ENCODE results near the gene FKRP. TPM values are rescaled to one million over a fixed set of nuclear protein-coding genes. Genes with fewer than 3 reads are reported as not detected.
"Not testable (repeated sequence)": the region's sequence is repeated elsewhere in the genome, so short reads cannot be mapped to it uniquely, and the experiment has no call there.

FKRP gene
- total and polyA plus RNA-seq, 4 donors = 3.9 to 20.6 (median 16.1) TPM

DNA sequence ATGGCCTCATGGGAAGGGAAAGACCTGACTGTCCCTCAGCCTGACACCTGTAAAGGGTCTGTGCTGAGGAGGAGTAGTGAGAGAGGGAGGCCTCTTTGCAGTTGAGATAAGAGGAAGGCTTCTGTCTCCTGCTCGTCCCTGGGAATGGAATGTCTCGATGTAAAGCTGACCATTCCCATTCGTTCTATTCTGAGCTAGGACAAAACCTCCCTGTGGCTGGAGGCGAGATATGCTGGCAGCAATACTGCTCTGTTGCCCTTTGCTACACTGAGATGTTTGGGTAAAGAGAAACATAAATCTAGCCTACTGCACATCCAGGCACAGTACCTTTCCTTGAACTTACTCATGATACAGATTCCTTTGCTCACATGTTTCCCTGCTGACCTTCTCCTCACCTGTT, 22.9 kb downstream of the FKRP start:
- H3K4me3 ChIP-seq (ENCODE audit: low read length in 2 of 2); DNase-seq; H3K27me3 ChIP-seq (ENCODE audit: control insufficient read depth in 1 of 2, insufficient read depth in 2 of 2, low read length in 1 of 2); H3K9me3 ChIP-seq (ENCODE audit: control insufficient read depth, low read length); H3K36me3 ChIP-seq (ENCODE audit: control insufficient read depth in 1 of 2, insufficient read depth in 2 of 2, low read length in 1 of 2); H3K4me1 ChIP-seq (ENCODE audit: control insufficient read depth in 1 of 2, insufficient read depth in 2 of 2, low read length in 2 of 2); intact Hi-C loops (cut with DNase I); ATAC-seq (ENCODE audit: low FRiP score); H3K27ac ChIP-seq (ENCODE audit: low read depth in 1 of 2, low read length in 2 of 2): not testable (repeated sequence)
- 0 to 9% methylated on average over 4 of the region's 4 CpGs for WGBS, 2 donors

DNA sequence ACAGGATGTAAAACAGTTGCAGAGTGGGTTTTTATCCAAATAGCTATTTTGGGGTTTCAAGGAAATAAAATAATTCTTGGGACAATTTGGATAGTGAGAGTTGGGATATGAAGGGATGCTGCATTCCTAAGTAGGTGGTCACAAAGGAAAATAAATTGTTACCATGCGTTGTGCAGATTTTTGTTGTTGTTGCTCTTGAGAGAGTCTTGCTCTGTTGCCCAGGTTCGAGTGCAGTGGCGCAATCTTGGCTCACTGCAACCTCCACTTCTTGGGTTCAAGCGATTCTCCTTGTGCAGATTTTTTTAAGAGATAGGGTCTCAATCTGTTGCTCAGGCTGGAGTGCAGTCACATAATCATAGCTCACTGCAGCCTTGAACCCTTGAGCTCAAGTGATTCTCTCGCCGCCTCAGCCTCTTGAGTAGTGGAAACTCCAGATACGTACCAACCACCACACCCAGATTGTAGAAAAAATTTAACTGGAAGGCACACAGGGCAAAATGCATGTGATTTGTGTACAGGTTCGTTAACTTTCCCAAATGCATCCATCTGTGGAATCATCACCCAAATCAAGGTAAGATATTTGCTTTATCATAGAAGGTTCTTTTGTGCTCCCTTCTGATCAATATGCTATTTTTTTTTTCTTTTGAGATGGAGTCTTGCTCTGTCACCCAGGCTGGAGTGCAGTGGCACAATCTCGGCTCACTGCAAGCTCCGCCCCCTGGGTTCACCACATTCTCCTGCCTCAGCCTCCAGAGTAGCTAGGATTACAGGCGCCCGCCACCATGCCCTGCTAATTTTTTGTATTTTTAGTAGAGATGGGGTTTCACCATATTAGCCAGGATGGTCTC, 26.5 kb downstream of the FKRP start:
- no peaks in the 10 kb centered on the region for H3K4me1 ChIP-seq (ENCODE audit: control insufficient read depth in 1 of 2, insufficient read depth in 2 of 2, low read length in 2 of 2)
- peaks cover 2 to 4% of the 10 kb centered on the region in 2 donors for H3K36me3 ChIP-seq (ENCODE audit: control insufficient read depth in 1 of 2, insufficient read depth in 2 of 2, low read length in 1 of 2)
- H3K4me3 ChIP-seq (ENCODE audit: low read length in 2 of 2) = no peak overlapping the region
- no peak for DNase-seq
- 82 to 87% methylated on average over 11 to 12 of the region's 12 CpGs for WGBS, 2 donors
- no peak for ATAC-seq (ENCODE audit: low FRiP score)
- no peaks in the 10 kb centered on the region for H3K27me3 ChIP-seq (ENCODE audit: control insufficient read depth in 1 of 2, insufficient read depth in 2 of 2, low read length in 1 of 2)
- intact Hi-C loops (cut with DNase I) = no loop called here
- no peak overlapping the region for H3K27ac ChIP-seq (ENCODE audit: low read depth in 1 of 2, low read length in 2 of 2)
- no peaks in the 10 kb centered on the region for H3K9me3 ChIP-seq (ENCODE audit: control insufficient read depth, low read length)

GRCh38 chr19:46773018-46773399, 27.2 kb downstream of the FKRP start:
- H3K4me3 ChIP-seq (ENCODE audit: low read length in 2 of 2) = no peak overlapping the region
- intact Hi-C loops (cut with DNase I) = no loop called here
- H3K9me3 ChIP-seq (ENCODE audit: control insufficient read depth, low read length) = no peaks in the 10 kb centered on the region
- ATAC-seq (ENCODE audit: low FRiP score) = no peak
- peaks cover 2 to 4% of the 10 kb centered on the region in 2 donors for H3K36me3 ChIP-seq (ENCODE audit: control insufficient read depth in 1 of 2, insufficient read depth in 2 of 2, low read length in 1 of 2)
- H3K27ac ChIP-seq (ENCODE audit: low read depth in 1 of 2, low read length in 2 of 2) = no peak overlapping the region
- 78 to 81% methylated on average over 7 of the region's 7 CpGs for WGBS, 2 donors
- no peaks in the 10 kb centered on the region for H3K27me3 ChIP-seq (ENCODE audit: control insufficient read depth in 1 of 2, insufficient read depth in 2 of 2, low read length in 1 of 2)
- DNase-seq = no peak
- H3K4me1 ChIP-seq (ENCODE audit: control insufficient read depth in 1 of 2, insufficient read depth in 2 of 2, low read length in 2 of 2) = no peaks in the 10 kb centered on the region

- intact Hi-C loops (cut with DNase I) = loop anchor here in 1 of 2 donors (5.0 kb wide), 1 partner anchor 47 kb away; no protein-coding TSS in a partner anchor
- H3K36me3 ChIP-seq (ENCODE audit: control insufficient read depth in 1 of 2, insufficient read depth in 2 of 2, low read length in 1 of 2) = peaks cover 2 to 7% of the 10 kb centered on the region in 2 donors
- H3K27ac ChIP-seq (ENCODE audit: low read depth in 1 of 2, low read length in 2 of 2) = no peak overlapping the region
- ATAC-seq (ENCODE audit: low FRiP score) (no peak), DNase-seq (no peak)
- H3K9me3 ChIP-seq (ENCODE audit: control insufficient read depth, low read length) = no peaks in the 10 kb centered on the region
- 96% methylated on average over 11 of the region's 11 CpGs for WGBS, 2 donors
- H3K27me3 ChIP-seq (ENCODE audit: control insufficient read depth in 1 of 2, insufficient read depth in 2 of 2, low read length in 1 of 2) = no peaks in the 10 kb centered on the region
- no peak overlapping the region for H3K4me3 ChIP-seq (ENCODE audit: low read length in 2 of 2)
- H3K4me1 ChIP-seq (ENCODE audit: control insufficient read depth in 1 of 2, insufficient read depth in 2 of 2, low read length in 2 of 2) = no peaks in the 10 kb centered on the region
Observed at GRCh38 chr19:46775642-46776258, 29.9 kb downstream of the FKRP start.

DNA sequence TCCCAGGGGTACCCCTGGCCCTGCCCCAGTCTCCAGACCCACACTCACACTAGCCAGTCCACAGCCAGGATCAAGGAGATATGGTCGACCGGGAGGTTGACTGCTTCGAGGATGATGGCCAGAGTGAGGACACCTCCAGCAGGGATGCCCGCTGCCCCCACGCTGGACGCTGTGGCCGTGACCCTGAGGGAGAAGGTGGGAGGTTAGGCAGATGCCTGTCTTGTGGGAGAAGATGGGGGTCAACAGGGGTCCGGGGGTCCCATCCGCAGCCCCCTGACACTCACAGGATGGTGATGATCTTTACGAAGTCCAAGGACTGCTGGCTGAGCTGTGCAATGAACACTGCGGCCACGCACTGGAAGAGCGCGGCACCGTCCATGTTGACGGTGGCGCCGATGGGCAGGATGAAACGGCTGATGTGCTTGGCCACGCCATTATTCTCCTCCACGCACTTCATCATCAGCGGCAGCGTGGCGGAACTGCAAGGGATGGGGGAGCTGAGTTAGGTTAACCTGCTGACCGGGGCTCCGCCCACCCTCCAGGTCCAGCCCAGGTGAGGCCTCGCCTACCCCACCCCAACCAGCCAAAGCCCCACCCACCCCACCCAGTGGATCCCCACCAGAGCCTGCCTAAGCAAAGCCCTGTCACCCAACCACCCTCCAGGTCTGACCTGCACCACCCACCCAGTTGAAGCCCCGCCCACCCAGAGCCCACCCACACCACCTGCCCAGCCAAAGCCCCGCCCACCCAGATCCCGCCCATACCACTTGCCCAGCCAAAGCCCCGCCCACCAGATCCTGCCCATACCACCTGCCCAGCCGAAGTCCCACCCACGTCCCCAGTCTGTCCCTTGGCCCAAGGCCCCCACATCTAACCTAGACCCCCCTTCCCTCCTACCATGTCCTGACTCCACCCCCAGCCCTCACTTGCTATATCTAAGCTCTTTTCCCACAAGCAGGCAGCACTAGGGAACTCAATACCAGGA, 31.4 kb downstream of the FKRP start:
- WGBS, 2 donors = 94 to 95% methylated on average over 32 to 33 of the region's 33 CpGs
- ATAC-seq (ENCODE audit: low FRiP score) (no peak), DNase-seq (no peak)
- intact Hi-C loops (cut with DNase I) = loop anchor here in 1 of 2 donors (5.0 kb wide), 1 partner anchor 45 kb away; no protein-coding TSS in a partner anchor
- no peak overlapping the region for H3K27ac ChIP-seq (ENCODE audit: low read depth in 1 of 2, low read length in 2 of 2)
- H3K4me3 ChIP-seq (ENCODE audit: low read length in 2 of 2) = no peak overlapping the region
- H3K4me1 ChIP-seq (ENCODE audit: control insufficient read depth in 1 of 2, insufficient read depth in 2 of 2, low read length in 2 of 2) = no peaks in the 10 kb centered on the region
- H3K9me3 ChIP-seq (ENCODE audit: control insufficient read depth, low read length) = no peaks in the 10 kb centered on the region
- H3K27me3 ChIP-seq (ENCODE audit: control insufficient read depth in 1 of 2, insufficient read depth in 2 of 2, low read length in 1 of 2) = no peaks in the 10 kb centered on the region
- peaks cover 2 to 7% of the 10 kb centered on the region in 2 donors for H3K36me3 ChIP-seq (ENCODE audit: control insufficient read depth in 1 of 2, insufficient read depth in 2 of 2, low read length in 1 of 2)

DNA sequence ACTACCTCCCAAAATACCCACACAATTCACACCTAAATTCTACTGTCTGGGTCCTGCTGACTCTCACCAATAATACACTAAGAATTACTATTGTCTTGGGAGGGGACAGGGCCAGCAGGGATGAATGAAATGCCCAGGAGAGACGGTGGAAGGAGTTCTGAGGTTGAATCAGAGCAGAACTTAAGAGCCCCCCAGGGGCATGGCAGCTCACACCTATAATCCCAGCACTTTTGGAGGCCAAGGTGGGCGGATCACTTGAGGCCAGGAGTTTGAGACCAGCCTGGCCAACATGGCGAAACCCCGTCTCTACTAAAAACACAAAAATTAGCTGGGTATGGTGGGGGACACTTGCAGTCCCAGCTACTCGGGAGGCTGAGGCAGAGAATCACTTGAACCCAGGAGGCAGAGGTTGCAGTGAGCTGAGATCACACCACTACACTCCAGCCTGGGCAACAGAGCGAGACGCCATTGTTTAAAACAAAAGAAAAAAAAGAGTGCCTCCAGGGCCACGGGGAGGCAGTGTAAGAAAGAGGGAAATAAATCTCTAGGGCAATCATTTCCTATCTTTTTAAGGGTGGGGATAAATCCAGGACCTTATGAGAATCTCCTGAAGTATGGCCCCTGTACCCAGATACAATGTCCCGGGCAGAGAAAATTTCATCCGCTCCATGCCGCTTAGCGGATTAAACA, 32.2 kb downstream of the FKRP start:
- not testable (repeated sequence) for H3K27ac ChIP-seq (ENCODE audit: low read depth in 1 of 2, low read length in 2 of 2); ATAC-seq (ENCODE audit: low FRiP score); H3K36me3 ChIP-seq (ENCODE audit: control insufficient read depth in 1 of 2, insufficient read depth in 2 of 2, low read length in 1 of 2)

GRCh38 chr19:46782355-46783019, 36.6 kb downstream of the FKRP start:
- H3K4me1 ChIP-seq (ENCODE audit: control insufficient read depth in 1 of 2, insufficient read depth in 2 of 2, low read length in 2 of 2) = no peaks in the 10 kb centered on the region

More for the DNA sequence above, 32.2 kb downstream of the FKRP start:
- not testable (repeated sequence) for H3K9me3 ChIP-seq (ENCODE audit: control insufficient read depth, low read length); H3K4me3 ChIP-seq (ENCODE audit: low read length in 2 of 2); H3K4me1 ChIP-seq (ENCODE audit: control insufficient read depth in 1 of 2, insufficient read depth in 2 of 2, low read length in 2 of 2); DNase-seq; H3K27me3 ChIP-seq (ENCODE audit: control insufficient read depth in 1 of 2, insufficient read depth in 2 of 2, low read length in 1 of 2)
- WGBS, 2 donors = 93 to 95% methylated on average over 12 of the region's 12 CpGs
- intact Hi-C loops (cut with DNase I) = loop anchor here in 1 of 2 donors (5.0 kb wide), 1 partner anchor 44 kb away; no protein-coding TSS in a partner anchor

More at GRCh38 chr19:46782355-46783019, 36.6 kb downstream of the FKRP start:
- no peaks in the 10 kb centered on the region for H3K27me3 ChIP-seq (ENCODE audit: control insufficient read depth in 1 of 2, insufficient read depth in 2 of 2, low read length in 1 of 2)
- H3K27ac ChIP-seq (ENCODE audit: low read depth in 1 of 2, low read length in 2 of 2) = no peak overlapping the region
- intact Hi-C loops (cut with DNase I) = no loop called here
- no peak for DNase-seq
- peaks cover 0 to 3% of the 10 kb centered on the region in 2 donors for H3K36me3 ChIP-seq (ENCODE audit: control insufficient read depth in 1 of 2, insufficient read depth in 2 of 2, low read length in 1 of 2)
- no peaks in the 10 kb centered on the region for H3K9me3 ChIP-seq (ENCODE audit: control insufficient read depth, low read length)
- H3K4me3 ChIP-seq (ENCODE audit: low read length in 2 of 2) = no peak overlapping the region
- ATAC-seq (ENCODE audit: low FRiP score) = no peak
- WGBS, 2 donors = 96 to 97% methylated on average over 7 of the region's 7 CpGs
